ENCODE measurements around the gene NFATC2IP. TPM values are rescaled to one million over a fixed set of nuclear protein-coding genes. Genes with fewer than 3 reads are reported as not detected.

NFATC2IP gene
- 142 and 145 TPM in 2 replicates for total RNA-seq (2013; cell fraction: nucleolus; rRNA removed)
- total RNA-seq (2014; rRNA removed) (52.1 and 54.4 TPM in 2 replicates), total RNA-seq (2014; rRNA removed; fragmentation: Illumina TruSeq; extraction: Trizol) (33.8 and 37.8 TPM in 2 replicates), total RNA-seq (2021) (44.3 and 51.8 TPM in 2 replicates), polyA plus RNA-seq (2011; rRNA removed) (80.2 and 93.9 TPM in 2 replicates), polyA plus RNA-seq (2014; fragmentation: Illumina TruSeq; extraction: Trizol) (57.1 and 60.7 TPM in 2 replicates), polyA plus RNA-seq (2014; fragmentation: Nextera tagmentation; extraction: Ambion mirVana) (10 to 100 TPM; 12.2 to 16.2 TPM), polyA plus RNA-seq (2014; rRNA removed) (75.1 and 75.2 TPM in 2 replicates), polyA plus RNA-seq (2016; fragmentation: Nextera tagmentation; extraction: Ambion mirVana) (10 to 100 TPM; 41.2 to 42.0 TPM), polyA minus RNA-seq (2011; rRNA and poly(A)+ RNA removed) (54.8 and 72.3 TPM in 2 replicates), Bru-seq, nascent RNA (percentile 88 among the genes with signal in this experiment), BruChase-seq, experiment 1, labeled RNA remaining after a 6-hour chase (percentile 95 among the genes with signal in this experiment), BruChase-seq, experiment 2, labeled RNA remaining after a 2-hour chase (percentile 94 among the genes with signal in this experiment)
- 29.6 TPM for polyA plus RNA-seq (2011; ENCODE audit: low read depth)
- 85.1 and 104 TPM in 2 replicates for polyA plus RNA-seq (2011; cell fraction: cytosol; rRNA removed)
- 186 and 193 TPM in 2 replicates for polyA plus RNA-seq (2011; cell fraction: nucleus; rRNA removed)
- 33.0 and 38.1 TPM in 2 replicates for polyA plus RNA-seq (2012)
- polyA minus RNA-seq (2011; cell fraction: cytosol; rRNA and poly(A)+ RNA removed) = 14.2 and 17.6 TPM in 2 replicates
- polyA minus RNA-seq (2011; cell fraction: nucleus; rRNA and poly(A)+ RNA removed) = 42.8 and 83.8 TPM in 2 replicates
- long read RNA-seq, experiment 1, full-length matches to known transcripts = 2 of 8 reads
- long read RNA-seq, experiment 1, partial matches to known transcripts = 5 of 8 reads
- long read RNA-seq, experiment 1, other reads (novel, unspliced or antisense) = 1 of 8 reads
- long read RNA-seq, experiment 2, partial matches to known transcripts = 16 of 23 reads
- long read RNA-seq, experiment 2, other reads (novel, unspliced or antisense) = 6 of 23 reads

DNA sequence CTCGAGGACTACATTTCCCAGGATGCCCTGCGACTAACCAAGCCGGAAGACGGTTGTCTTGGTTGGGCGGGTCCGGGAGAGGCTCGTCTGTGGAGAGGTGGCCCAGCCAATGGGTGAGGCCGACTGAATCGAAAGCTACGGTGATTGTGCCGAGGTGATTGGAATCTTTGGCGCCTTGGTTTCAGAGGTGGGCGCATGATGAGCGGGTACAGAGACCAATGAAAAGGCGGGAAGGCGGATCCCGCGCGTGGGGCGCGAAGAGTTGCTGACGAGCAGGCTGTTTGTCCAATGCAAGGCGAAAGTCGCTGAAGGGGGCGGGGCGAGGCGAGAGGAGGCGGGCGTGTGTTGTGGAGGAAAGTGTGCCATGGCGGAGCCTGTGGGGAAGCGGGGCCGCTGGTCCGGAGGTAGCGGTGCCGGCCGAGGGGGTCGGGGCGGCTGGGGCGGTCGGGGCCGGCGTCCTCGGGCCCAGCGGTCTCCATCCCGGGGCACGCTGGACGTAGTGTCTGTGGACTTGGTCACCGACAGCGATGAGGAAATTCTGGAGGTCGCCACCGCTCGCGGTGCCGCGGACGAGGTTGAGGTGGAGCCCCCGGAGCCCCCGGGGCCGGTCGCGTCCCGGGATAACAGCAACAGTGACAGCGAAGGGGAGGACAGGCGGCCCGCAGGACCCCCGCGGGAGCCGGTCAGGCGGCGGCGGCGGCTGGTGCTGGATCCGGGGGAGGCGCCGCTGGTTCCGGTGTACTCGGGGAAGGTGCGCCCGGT, at the start of gene NFATC2IP:
Gene NFATC2IP, plus strand, starts transcription at position 290 of the 762 bp plus-strand sequence. Its CDS starts 75 bp downstream, at position 365.
- ATAC-seq (peak; percentile 97), FAIRE-seq (peak; percentile 100), DNase-seq (ENCODE audit: low read depth, low spot score) (peak; percentile 99)
- H3K36me3 ChIP-seq (ENCODE audit: control insufficient read depth in 2 of 2, insufficient read depth in 2 of 2, low read length in 1 of 2) = peaks cover 6 to 14% of the 10 kb centered on the region in 2 experiments
- H2AFZ ChIP-seq (ENCODE audit: control insufficient read depth, low read depth, low read length) = peak within 1 kb of the TSS; percentile 96
- RAD21 ChIA-PET (ENCODE audit: unreplicated experiment) = interaction anchor here (0.6 to 2.0 kb wide), 10 partner anchors 9 to 88 kb away, joined by 3 to 6 read pairs (median 4); partner anchors contain the start of genes RABEP2 and SH2B1
- H3K4me3 ChIP-seq = peak within 1 kb of the TSS; percentile 99
- peak within 1 kb of the TSS; percentile 95 for H3K9ac ChIP-seq (ENCODE audit: control insufficient read depth, insufficient read depth, low read length)
- H4K20me1 ChIP-seq (ENCODE audit: control insufficient read depth, insufficient read depth) = no peaks in the 10 kb centered on the region
- SMC1A ChIA-PET (ENCODE audit: uncharacterized antibody, unreplicated experiment) = interaction anchor here (0.5 to 2.5 kb wide), 5 partner anchors 18 to 129 kb away, joined by 3 to 6 read pairs (median 6); partner anchors contain the start of gene ATXN2L
- POLR2A ChIA-PET = interaction anchor here (0.5 to 2.1 kb wide), 6 partner anchors 23 to 1031 kb away, joined by 3 to 14 read pairs (median 3); partner anchors contain the start of gene RABEP2
- H3K4me1 ChIP-seq (ENCODE audit: control insufficient read depth, insufficient read depth, low read length) = peaks cover 5% of the 10 kb centered on the region
- no peaks in the 10 kb centered on the region for H3K27me3 ChIP-seq (replicated peaks in 1 of 2; ENCODE audit: control insufficient read depth in 2 of 2, insufficient read depth in 2 of 2, low read length in 1 of 2)
- in situ Hi-C loops (cut with MboI) (no loop called here), intact Hi-C loops (cut with micrococcal nuclease; ENCODE audit: unreplicated experiment) (no loop called here)
- H3K4me2 ChIP-seq (ENCODE audit: control insufficient read depth, insufficient read depth) = peak within 1 kb of the TSS; percentile 77
- H3K9me3 ChIP-seq (replicated peaks; ENCODE audit: control insufficient read depth, insufficient read depth, low read length) = no peaks in the 10 kb centered on the region
- H3K27ac ChIP-seq (ENCODE audit: control insufficient read depth, insufficient read depth) = peak within 1 kb of the TSS; percentile 86
- no TSS peak for BruUV-seq (replicated peaks)
- under 1% methylated on average over 69 of the region's 79 CpGs for WGBS (ENCODE audit: insufficient coverage, insufficient replicate concordance, low lambda C conversion rate, missing lambda C conversion rate)
- H3K79me2 ChIP-seq (ENCODE audit: control insufficient read depth, insufficient read depth, low read length) = peaks cover 27% of the 10 kb centered on the region
- CTCF ChIA-PET = interaction anchor here (0.6 to 1.8 kb wide), 2 partner anchors 40 to 86 kb away, joined by 3 to 5 read pairs; no protein-coding TSS in a partner anchor
- TF ChIP-seq NFYB (IDR thresholded peaks at IDR 0.05; ENCODE audit: insufficient read depth, low read depth, low read length) (peak; percentile 93), NFYA (IDR thresholded peaks at IDR 0.05; ENCODE audit: borderline replicate concordance, low read depth, low read length) (peak; percentile 38; the same call in 1 of the 2 replicates), SPI1 (IDR thresholded peaks at IDR 0.05; ENCODE audit: borderline replicate concordance, insufficient read depth, low read depth, low read length) (no peak), ZBED1 (IDR thresholded peaks at IDR 0.05; ENCODE audit: borderline replicate concordance) (no peak), CHD1 (IDR thresholded peaks at IDR 0.05; ENCODE audit: low read depth, low read length) (no peak), KLF5 (IDR thresholded peaks at IDR 0.05; ENCODE audit: partially characterized antibody) (peak; percentile 88), RB1 (IDR thresholded peaks at IDR 0.05; ENCODE audit: borderline replicate concordance) (peak; percentile 75; the same call in 1 of the 2 replicates), YY1 (IDR thresholded peaks at IDR 0.05; ENCODE audit: low read depth, low read length) (peak; percentile 93)
- TF ChIP-seq, protein P1, sequence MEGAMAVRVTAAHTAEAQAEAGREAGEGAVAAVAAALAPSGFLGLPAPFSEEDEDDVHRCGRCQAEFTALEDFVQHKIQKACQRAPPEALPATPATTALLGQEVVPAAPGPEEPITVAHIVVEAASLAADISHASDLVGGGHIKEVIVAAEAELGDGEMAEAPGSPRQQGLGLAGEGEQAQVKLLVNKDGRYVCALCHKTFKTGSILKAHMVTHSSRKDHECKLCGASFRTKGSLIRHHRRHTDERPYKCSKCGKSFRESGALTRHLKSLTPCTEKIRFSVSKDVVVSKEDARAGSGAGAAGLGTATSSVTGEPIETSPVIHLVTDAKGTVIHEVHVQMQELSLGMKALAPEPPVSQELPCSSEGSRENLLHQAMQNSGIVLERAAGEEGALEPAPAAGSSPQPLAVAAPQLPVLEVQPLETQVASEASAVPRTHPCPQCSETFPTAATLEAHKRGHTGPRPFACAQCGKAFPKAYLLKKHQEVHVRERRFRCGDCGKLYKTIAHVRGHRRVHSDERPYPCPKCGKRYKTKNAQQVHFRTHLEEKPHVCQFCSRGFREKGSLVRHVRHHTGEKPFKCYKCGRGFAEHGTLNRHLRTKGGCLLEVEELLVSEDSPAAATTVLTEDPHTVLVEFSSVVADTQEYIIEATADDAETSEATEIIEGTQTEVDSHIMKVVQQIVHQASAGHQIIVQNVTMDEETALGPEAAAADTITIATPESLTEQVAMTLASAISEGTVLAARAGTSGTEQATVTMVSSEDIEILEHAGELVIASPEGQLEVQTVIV (IDR thresholded peaks at IDR 0.05; ENCODE audit: borderline replicate concordance, partially characterized antibody) = peak; percentile 81
- TF ChIP-seq, protein P2, sequence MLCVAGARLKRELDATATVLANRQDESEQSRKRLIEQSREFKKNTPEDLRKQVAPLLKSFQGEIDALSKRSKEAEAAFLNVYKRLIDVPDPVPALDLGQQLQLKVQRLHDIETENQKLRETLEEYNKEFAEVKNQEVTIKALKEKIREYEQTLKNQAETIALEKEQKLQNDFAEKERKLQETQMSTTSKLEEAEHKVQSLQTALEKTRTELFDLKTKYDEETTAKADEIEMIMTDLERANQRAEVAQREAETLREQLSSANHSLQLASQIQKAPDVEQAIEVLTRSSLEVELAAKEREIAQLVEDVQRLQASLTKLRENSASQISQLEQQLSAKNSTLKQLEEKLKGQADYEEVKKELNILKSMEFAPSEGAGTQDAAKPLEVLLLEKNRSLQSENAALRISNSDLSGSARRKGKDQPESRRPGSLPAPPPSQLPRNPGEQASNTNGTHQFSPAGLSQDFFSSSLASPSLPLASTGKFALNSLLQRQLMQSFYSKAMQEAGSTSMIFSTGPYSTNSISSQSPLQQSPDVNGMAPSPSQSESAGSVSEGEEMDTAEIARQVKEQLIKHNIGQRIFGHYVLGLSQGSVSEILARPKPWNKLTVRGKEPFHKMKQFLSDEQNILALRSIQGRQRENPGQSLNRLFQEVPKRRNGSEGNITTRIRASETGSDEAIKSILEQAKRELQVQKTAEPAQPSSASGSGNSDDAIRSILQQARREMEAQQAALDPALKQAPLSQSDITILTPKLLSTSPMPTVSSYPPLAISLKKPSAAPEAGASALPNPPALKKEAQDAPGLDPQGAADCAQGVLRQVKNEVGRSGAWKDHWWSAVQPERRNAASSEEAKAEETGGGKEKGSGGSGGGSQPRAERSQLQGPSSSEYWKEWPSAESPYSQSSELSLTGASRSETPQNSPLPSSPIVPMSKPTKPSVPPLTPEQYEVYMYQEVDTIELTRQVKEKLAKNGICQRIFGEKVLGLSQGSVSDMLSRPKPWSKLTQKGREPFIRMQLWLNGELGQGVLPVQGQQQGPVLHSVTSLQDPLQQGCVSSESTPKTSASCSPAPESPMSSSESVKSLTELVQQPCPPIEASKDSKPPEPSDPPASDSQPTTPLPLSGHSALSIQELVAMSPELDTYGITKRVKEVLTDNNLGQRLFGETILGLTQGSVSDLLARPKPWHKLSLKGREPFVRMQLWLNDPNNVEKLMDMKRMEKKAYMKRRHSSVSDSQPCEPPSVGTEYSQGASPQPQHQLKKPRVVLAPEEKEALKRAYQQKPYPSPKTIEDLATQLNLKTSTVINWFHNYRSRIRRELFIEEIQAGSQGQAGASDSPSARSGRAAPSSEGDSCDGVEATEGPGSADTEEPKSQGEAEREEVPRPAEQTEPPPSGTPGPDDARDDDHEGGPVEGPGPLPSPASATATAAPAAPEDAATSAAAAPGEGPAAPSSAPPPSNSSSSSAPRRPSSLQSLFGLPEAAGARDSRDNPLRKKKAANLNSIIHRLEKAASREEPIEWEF (IDR thresholded peaks at IDR 0.05; ENCODE audit: insufficient replicate concordance, low read depth, low read length) = no peak
